Measurements from ENCODE around the gene ATF6B. TPM values are rescaled to one million over a fixed set of nuclear protein-coding genes. Genes with fewer than 3 reads are reported as not detected.
"Not testable (repeated sequence)": the region's sequence is repeated elsewhere in the genome, so short reads cannot be mapped to it uniquely, and the experiment has no call there.

Gene ATF6B
- total RNA-seq, 4 donors from 2014 or later, result 27.3 to 45.4 (median 30.0) TPM

DNA sequence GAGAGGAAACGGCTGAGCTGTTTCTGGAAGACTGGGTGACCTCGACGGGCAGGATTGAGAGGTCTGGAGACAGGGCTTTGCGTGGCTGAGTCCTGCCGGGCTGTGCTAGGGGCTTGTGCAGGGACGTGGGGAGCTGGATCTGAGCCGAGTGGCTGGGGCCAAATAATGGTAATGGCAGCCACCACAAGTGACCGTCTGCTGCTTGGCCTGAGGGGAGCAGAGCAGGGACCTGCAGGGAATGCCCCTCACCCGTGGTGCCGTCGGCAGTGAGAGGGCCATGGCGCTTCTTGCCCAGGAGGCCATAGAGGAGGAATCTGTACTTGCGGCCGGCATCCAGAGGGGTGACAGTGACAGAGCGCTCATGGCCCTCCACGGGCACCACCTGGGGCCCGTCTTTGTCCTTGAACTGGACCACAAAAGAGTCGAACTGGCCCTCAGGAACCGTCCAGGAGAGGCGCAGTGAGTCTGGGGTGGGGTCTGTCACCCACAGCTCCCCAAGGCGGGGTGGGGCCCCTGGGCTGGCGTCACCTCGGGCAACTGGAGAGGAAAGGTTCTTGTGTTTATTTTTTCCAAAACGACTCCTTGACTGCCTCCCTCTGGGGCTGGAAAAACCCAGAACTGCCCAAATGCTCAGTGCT, 58.0 kb downstream of the ATF6B start:
- 55 to 77% methylated on average over 7 to 12 of the region's 24 CpGs for WGBS, 2 donors
- no peak overlapping the region for H3K4me3 ChIP-seq
- no peaks in the 10 kb centered on the region for H3K4me1 ChIP-seq
- H3K27me3 ChIP-seq, result no peaks in the 10 kb centered on the region
- no peak for TF ChIP-seq POLR2A (IDR thresholded peaks at IDR 0.05)
- TF ChIP-seq, protein P1, sequence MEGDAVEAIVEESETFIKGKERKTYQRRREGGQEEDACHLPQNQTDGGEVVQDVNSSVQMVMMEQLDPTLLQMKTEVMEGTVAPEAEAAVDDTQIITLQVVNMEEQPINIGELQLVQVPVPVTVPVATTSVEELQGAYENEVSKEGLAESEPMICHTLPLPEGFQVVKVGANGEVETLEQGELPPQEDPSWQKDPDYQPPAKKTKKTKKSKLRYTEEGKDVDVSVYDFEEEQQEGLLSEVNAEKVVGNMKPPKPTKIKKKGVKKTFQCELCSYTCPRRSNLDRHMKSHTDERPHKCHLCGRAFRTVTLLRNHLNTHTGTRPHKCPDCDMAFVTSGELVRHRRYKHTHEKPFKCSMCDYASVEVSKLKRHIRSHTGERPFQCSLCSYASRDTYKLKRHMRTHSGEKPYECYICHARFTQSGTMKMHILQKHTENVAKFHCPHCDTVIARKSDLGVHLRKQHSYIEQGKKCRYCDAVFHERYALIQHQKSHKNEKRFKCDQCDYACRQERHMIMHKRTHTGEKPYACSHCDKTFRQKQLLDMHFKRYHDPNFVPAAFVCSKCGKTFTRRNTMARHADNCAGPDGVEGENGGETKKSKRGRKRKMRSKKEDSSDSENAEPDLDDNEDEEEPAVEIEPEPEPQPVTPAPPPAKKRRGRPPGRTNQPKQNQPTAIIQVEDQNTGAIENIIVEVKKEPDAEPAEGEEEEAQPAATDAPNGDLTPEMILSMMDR (IDR thresholded peaks at IDR 0.05), result no peak
- no peak for DNase-seq
- peak overlapping the region in 3 of 4 donors; percentile 35 to 62 (median 57) for H3K27ac ChIP-seq
- H3K36me3 ChIP-seq, result peaks cover 0 to 30% (median 0%) of the 10 kb centered on the region in 3 donors
- intact Hi-C loops (cut with DNase I), result no loop called here
- no peaks in the 10 kb centered on the region for H3K9me3 ChIP-seq

DNA sequence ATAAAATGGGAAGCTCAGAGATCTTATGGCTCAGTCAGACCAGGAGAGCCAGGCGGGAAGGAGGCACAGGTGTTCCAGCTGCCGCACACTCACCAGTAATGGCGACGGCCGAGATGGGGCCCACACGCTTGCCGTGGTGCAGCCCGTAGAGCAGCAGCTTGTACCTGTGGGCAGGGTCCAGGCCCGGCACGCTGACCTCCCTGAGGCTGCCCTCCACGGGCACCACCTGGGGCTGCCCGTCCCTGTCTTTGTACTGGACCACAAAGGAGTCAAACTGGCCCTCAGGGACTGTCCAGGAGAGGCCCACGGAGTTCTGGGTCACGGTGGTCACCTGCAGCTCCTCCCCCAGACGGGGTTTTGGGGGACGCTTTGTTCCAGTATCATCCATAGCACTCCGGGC, 58.6 kb downstream of the ATF6B start:
- intact Hi-C loops (cut with DNase I), result no loop called here
- H3K4me1 ChIP-seq, result no peaks in the 10 kb centered on the region
- H3K36me3 ChIP-seq, result peaks cover 0 to 34% (median 0%) of the 10 kb centered on the region in 3 donors
- H3K27ac ChIP-seq, result no peak overlapping the region
- H3K27me3 ChIP-seq, result no peaks in the 10 kb centered on the region
- no peaks in the 10 kb centered on the region for H3K9me3 ChIP-seq
- TF ChIP-seq, protein P1 (IDR thresholded peaks at IDR 0.05), result no peak
- no peak for TF ChIP-seq POLR2A (IDR thresholded peaks at IDR 0.05)
- 65 to 94% methylated on average over 6 to 10 of the region's 17 CpGs for WGBS, 2 donors
- no peak for DNase-seq
- no peak overlapping the region for H3K4me3 ChIP-seq

DNA sequence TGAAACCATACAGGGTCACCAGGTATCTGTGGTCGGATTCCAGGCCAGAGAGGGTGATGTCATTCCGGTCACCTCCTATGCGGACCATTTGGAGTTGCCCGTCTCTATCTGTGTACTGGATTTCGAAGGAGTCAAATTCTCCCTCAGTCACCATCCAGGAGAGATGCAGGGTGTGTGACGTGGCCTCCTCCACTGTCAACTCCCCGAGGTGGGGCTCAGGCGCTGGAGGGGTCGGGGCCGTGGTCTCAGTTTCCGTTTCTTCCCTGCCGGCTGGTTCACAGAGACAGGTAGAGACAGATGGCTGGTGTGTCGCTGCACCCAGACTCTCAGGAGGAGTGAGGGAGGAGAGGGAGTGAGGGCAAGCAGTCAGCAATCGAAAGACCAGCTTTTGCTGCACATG, 59.2 kb downstream of the ATF6B start:
- 83 to 100% methylated on average over 2 to 4 of the region's 14 CpGs for WGBS, 2 donors
- TF ChIP-seq, protein P1 (IDR thresholded peaks at IDR 0.05), result no peak
- no peak for TF ChIP-seq POLR2A (IDR thresholded peaks at IDR 0.05)
- no peak for DNase-seq
- peaks cover 0 to 33% (median 0%) of the 10 kb centered on the region in 3 donors for H3K36me3 ChIP-seq
- intact Hi-C loops (cut with DNase I), result no loop called here
- no peaks in the 10 kb centered on the region for H3K9me3 ChIP-seq
- no peak overlapping the region for H3K4me3 ChIP-seq
- H3K4me1 ChIP-seq, result no peaks in the 10 kb centered on the region
- H3K27ac ChIP-seq, result no peak overlapping the region
- H3K27me3 ChIP-seq, result no peaks in the 10 kb centered on the region

DNA sequence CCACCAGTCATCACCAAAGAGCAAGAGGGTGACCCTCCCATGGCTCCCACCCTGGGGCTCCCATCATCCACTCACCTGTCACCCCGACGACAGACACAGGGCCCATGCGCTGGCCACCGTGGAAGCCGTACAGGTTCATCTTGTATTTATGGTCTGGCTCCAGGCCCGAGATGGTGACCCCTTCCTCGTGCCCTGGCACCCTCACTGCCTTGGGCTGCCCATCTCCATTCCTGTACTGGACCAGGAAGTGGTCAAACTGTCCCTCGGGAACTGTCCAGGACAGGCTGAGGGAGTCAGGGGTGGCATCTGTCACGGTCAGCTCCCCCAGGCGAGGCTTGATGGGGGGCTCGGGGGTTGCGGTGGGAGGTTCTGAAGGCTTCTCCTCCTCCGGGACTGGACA, 59.7 kb downstream of the ATF6B start:
- H3K4me1 ChIP-seq; H3K27ac ChIP-seq; intact Hi-C loops (cut with DNase I); H3K4me3 ChIP-seq; DNase-seq; H3K27me3 ChIP-seq; H3K9me3 ChIP-seq: not testable (repeated sequence)
- peaks cover 0 to 33% (median 0%) of the 10 kb centered on the region in 3 donors for H3K36me3 ChIP-seq
- 83 to 90% methylated on average over 5 to 7 of the region's 13 CpGs for WGBS, 2 donors

DNA sequence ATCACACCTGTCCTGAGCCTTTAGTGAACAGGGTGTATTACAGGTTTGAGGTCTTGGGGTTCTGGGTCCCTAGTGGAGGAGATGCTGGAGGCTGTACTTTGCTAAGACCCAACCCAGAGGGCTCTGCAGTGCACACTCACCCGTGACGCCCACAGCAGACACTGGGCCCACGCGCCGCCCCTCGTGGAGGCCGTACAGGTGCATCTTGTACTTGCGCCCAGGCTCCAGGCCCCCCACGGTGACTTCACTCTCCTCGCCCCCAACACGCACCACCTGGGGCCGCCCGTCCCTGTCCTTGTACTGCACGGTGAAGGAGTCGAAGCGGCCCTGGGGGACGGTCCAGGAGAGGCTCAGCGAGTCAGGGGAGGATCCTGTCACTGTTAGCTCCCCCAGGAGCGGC, 60.5 kb downstream of the ATF6B start:
- H3K4me1 ChIP-seq; H3K4me3 ChIP-seq; H3K27me3 ChIP-seq; H3K9me3 ChIP-seq; DNase-seq; intact Hi-C loops (cut with DNase I); H3K27ac ChIP-seq: not testable (repeated sequence)
- WGBS, 2 donors, result 83 to 89% methylated on average over 13 to 18 of the region's 19 CpGs
- H3K36me3 ChIP-seq, result peaks cover 0 to 33% (median 0%) of the 10 kb centered on the region in 3 donors

Small RNA genes lying within 50 kb of the gene (small RNA-seq; reads per million reads assigned to genes)
- 0 reads per million in 4 donors for gene RNA5SP206

Other genes with a start within 250 kb of the ATF6B start
- 1 to 10 TPM in 2 of 4 donors, under 1 TPM in 1, not detected in 1; 0.38 to 3.6 (median 1.3) TPM for gene SLC44A4, start 249.2 kb downstream of the ATF6B start, total RNA-seq
- 10 to 100 TPM; 23.4 to 34.5 (median 27.4) TPM for gene EHMT2, start 230.5 kb downstream of the ATF6B start, total RNA-seq
- gene ZBTB12, start 226.2 kb downstream of the ATF6B start, total RNA-seq, result 1 to 10 TPM in 2 of 4 donors, under 1 TPM in 2; 0.83 to 2.8 (median 1.0) TPM
- 10 to 100 TPM in 2 of 4 donors, 1 to 10 TPM in 2; 1.1 to 15.2 (median 6.4) TPM for gene C2, start 200.5 kb downstream of the ATF6B start, total RNA-seq
- gene CFB, start 182.2 kb downstream of the ATF6B start, total RNA-seq, result 10 to 100 TPM; 10.4 to 81.1 (median 22.4) TPM
- gene NELFE, start 169.3 kb downstream of the ATF6B start, total RNA-seq, result 10 to 100 TPM; 52.6 to 83.9 (median 64.4) TPM
- 10 to 100 TPM; 24.6 to 32.4 (median 26.8) TPM for gene SKIC2, start 169.1 kb downstream of the ATF6B start, total RNA-seq
- gene DXO, start 156.1 kb downstream of the ATF6B start, total RNA-seq, result 10 to 100 TPM in 1 of 4 donors, 1 to 10 TPM in 3; 7.8 to 13.2 (median 8.8) TPM
- gene C4A, start 146.2 kb downstream of the ATF6B start, total RNA-seq, result 10 to 100 TPM in 1 of 4 donors, 1 to 10 TPM in 3; 2.0 to 11.8 (median 5.2) TPM
- gene C4B, start 113.5 kb downstream of the ATF6B start, total RNA-seq, result 1 to 10 TPM; 2.2 to 7.4 (median 5.2) TPM
- gene CYP21A2, start 89.8 kb downstream of the ATF6B start, total RNA-seq, result under 1 TPM in 1 of 4 donors, not detected in 3; 0.22 TPM
- gene TNXB, start 18.9 kb downstream of the ATF6B start, total RNA-seq, result 100 to 1,000 TPM in 1 of 4 donors, 10 to 100 TPM in 3; 10.5 to 102 (median 31.0) TPM
- 10 to 100 TPM in 1 of 4 donors, 1 to 10 TPM in 3; 5.9 to 16.7 (median 6.8) TPM for gene FKBPL, start 2.0 kb upstream of the ATF6B start, total RNA-seq
- under 1 TPM in 3 of 4 donors, not detected in 1; 0.35 to 0.87 (median 0.57) TPM for gene PRRT1, start 23.7 kb upstream of the ATF6B start, total RNA-seq
- gene PPT2, start 25.9 kb upstream of the ATF6B start, total RNA-seq, result 100 to 1,000 TPM in 1 of 4 donors, 10 to 100 TPM in 3; 17.3 to 133 (median 23.7) TPM
- 10 to 100 TPM in 2 of 4 donors, 1 to 10 TPM in 2; 4.8 to 15.1 (median 8.2) TPM for gene EGFL8, start 36.3 kb upstream of the ATF6B start, total RNA-seq
- 10 to 100 TPM; 17.6 to 34.0 (median 19.1) TPM for gene AGPAT1, start 47.8 kb upstream of the ATF6B start, total RNA-seq
- gene RNF5, start 50.2 kb upstream of the ATF6B start, total RNA-seq, result 10 to 100 TPM; 20.8 to 59.0 (median 40.8) TPM
- gene AGER, start 56.0 kb upstream of the ATF6B start, total RNA-seq, result 1 to 10 TPM in 3 of 4 donors, under 1 TPM in 1; 0.59 to 1.7 (median 1.4) TPM
- gene PBX2, start 62.0 kb upstream of the ATF6B start, total RNA-seq, result 10 to 100 TPM; 27.1 to 40.2 (median 28.9) TPM
- gene GPSM3, start 64.4 kb upstream of the ATF6B start, total RNA-seq, result 10 to 100 TPM in 2 of 4 donors, 1 to 10 TPM in 2; 1.6 to 14.1 (median 6.5) TPM
- 10 to 100 TPM in 1 of 4 donors, 1 to 10 TPM in 3; 4.7 to 13.2 (median 5.9) TPM for gene NOTCH4, start 95.8 kb upstream of the ATF6B start, total RNA-seq
- not detected for gene TSBP1, start 243.7 kb upstream of the ATF6B start, total RNA-seq

Measured in esophagus squamous epithelium (tissue), 5 donors.